HG02973 (cell line): ENCODE results near the gene EXOC4.
"Not testable (repeated sequence)": the region's sequence is repeated elsewhere in the genome, so short reads cannot be mapped to it uniquely, and the experiment has no call there.

Source experiments
- ATAC-seq: cut with Tn5 transposase; IDR thresholded peaks from one replicate; pipeline ENCODE4 v1.9.1; 2021; ENCODE audit warnings: moderate library complexity; ENCODE audit not compliant: unreplicated experiment

EXOC4 gene

DNA sequence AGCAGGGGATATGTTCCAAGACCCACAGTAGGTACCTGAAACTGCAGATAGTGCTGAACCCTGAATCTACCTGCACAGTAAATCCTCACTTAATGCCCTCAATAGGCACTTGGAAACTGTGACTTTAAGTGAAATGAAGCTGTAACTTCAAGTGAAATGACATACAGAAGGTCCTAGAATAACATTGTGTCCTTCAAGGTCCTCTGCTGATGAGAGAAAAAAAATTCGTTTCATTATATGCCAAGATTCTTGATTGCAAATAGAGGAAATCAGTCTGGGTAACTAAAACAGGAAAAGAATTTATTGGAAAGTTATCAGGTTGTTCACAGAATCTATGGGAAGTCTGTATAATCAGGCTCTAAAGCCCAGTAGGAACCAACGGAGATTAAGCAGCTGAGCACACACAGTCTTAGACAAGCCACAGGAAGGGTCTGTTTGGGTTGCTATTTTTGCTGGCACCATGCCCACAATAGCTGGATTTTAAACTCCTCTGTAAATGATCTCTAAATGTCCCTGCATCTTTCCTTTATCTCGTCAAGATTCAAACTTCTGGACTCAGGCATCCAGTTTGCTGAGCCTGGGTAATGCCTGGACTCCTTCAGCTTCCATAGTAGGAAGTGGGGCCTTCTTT lies 57.5 kb downstream of the EXOC4 start:
- no peak for ATAC-seq

DNA sequence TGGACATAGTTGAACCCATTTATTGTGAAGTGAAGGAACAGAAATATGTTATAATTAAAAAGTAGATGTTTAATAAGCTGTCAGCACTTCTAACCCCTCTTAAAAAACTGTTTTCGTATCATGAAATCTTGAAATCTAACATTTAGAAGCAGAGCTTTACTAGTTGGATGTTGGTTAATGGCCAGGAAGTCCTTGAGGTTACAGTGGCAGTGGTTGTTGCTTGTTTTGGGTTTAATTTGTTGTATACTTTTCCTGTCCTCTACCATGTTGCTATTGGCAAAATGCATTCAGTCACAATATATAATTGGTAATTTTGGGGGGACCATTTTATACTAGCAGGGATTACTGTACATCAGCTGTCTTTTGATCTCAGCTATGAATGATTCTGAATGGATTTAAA lies 60.7 kb downstream of the EXOC4 start:
- no peak for ATAC-seq

DNA sequence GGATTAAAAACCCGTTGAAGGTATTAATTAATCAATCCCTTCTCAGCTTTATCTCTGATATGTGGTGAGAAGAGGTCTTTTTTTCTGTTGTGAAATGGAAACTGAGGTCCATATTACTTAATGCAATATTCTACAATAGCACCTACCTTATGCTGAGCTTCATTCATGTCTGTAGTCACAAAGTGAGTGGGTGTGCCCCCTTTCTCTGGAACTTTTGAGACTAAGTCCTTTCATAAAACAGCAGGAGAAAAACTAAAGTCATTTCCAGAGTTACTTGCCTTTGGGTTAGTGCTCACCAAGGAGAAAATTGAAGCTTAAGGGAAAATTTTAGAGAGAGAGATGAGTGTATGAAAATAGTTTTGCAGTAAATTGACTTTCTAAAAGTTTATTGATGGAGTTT lies 61.2 kb downstream of the EXOC4 start:
- no peak for ATAC-seq

DNA sequence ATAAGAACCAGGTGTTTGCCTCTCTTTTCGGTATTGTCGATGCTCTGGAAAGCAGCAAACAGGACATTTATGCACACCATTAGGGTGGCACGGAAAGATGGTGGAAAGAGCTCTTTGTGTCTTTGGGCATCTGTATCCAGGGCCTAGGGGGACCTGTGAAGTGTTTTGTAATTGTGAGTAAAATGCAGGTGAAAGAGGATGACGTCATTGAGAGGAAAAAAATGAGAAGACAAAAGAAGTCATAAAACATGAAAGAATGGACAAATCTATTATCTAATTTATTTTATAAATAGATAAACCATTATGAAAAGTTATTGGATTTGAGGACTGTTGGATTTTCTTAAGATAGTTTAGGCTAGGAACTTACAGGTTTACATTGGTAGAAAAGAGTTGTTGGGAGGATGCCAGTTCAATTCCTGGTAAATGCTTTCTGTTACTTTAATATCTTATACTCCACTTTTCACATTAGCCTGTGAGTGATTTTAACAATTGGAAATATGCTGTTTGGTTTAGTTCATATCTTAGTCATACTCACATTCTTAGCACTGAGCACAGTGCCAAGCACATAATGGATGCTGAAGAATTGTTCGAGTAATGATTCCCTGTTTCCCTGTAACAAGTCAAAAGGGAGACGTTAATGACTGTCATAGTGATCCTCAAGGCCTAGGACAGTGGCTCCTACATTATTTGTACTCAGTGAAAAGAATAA lies 62.6 kb downstream of the EXOC4 start:
- no peak for ATAC-seq

DNA sequence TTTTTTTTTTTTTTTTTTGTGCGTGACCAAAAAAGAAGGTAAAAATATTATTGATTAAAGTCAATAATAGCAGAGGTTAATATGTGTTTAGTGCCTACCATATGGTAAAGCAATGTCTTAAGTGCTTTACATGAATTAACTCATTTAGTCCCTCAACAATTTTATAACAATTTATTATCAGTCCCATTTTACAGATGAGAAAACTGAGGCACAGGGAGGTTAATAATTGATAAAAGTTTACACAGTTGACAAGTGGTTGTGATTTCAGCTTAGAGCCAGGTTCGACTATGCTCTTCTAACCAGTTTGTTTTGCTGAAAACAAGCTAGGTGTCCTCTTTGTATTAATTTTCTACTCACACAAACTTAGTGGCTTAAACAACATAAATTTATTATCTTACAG lies 67.0 kb downstream of the EXOC4 start:
- no peak for ATAC-seq

DNA sequence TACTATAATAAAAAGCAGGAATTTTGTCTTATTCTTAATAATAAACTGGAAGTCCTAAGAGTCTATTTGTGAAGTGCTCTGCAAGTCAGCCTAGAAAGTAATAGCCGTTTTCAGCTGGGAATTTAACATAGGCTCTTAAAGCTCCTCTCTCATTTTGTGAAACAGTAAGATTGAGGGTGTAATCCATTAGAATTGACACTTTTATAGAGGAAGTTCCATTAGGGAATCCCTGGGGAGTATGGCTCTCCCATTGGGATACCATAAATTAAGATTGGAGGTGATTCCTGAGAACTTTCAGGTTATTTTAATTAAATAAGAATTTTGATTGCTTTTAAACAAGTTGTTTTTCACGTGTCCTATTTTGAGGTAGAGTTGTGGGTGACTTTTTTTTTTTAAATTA lies 68.0 kb downstream of the EXOC4 start:
- ATAC-seq = no peak

DNA sequence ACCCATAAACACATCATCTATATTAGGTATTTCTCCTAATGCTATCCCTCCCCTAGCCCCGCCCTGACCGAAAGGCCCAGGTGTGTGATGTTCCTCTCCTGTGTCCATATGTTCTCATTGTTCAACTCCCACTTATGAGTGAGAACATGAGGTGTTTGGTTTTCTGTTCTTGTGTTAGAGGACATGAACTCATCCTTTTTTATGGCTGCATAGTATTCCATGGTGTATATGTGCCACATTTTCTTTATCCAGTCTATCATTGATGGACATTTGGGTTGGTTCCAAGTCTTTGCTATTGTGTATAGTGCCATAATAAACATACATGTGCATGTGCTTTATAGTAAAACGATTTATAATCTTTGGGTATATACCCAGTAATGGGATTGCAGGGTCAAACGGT lies 68.5 kb downstream of the EXOC4 start:
- not testable (repeated sequence) for ATAC-seq

DNA sequence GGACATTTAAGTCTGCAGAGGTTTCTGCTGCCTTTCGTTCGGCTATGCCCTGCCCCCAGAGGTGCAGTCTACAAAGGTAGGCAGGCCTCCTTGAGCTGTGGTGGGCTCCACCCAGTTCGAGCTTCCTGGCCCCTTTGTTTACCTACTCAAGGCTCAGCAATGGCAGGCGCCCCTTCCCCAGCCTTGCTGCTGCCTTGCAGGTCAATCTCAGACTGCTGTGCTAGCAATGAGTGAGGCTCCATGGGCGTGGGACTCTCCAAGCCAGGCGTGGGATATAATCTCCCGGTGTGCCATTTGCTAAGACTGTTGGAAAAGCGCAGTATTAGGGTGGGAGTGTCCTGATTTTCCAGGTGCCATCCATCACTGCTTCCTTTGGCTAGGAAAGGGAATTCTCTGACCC lies 73.9 kb downstream of the EXOC4 start:
- ATAC-seq = not testable (repeated sequence)

DNA sequence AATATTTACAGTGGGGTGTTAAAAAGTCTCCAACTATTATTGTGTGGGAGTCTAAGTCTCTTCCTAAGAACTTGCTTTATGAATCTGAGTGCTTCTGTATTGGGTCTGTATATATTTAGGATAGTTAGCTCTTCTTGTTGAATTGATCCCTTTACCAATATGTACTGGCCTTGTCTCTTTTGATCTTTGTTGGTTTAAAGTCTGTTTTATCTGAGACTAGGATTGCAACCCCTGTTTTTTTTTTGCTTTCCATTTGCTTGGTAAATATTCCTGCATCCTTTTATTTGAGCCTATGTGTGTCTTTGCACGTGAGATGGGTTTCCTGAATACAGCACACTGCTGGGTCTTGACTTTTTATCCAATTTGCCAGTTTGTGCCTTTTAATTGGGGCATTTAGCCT lies 75.1 kb downstream of the EXOC4 start:
- not testable (repeated sequence) for ATAC-seq

DNA sequence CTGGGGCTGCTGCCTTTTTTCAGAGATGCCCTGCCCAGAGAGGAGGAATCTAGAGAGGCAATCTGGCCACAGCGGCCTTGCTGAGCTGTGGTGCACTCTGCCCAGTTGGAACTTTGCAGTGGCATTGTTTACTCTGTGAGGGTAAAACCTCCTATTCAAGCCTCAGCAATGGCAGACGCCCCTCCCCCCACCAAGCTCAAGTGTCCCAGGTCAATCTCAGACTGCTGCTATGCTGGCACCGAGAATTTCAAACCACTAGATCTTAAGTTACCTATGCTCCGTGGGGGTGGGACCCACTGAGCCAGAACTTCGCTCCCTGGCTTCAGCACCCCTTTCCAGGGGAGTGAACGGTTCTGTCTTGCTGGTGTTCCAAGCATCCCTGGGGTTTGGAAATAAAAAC lies 77.2 kb downstream of the EXOC4 start:
- ATAC-seq = no peak

DNA sequence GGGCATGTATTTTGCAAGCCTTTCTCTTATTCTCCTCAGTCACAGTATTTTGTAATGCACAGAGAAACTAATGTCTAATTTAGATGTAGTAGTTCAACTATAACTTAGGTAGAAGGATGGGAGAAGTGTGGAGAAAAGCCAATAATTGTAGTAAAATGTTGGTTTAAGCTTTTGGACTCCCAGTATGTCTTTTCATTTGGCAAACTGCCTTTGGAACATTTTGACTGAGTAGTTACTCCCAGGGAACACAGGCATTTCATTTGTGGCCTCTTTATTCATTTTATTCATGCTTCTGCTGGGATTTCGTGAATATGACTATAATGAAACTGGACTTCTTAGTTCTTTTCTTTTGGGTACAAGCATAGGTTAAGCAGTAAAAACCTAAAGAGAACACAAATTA lies 79.0 kb downstream of the EXOC4 start:
- no peak for ATAC-seq

DNA sequence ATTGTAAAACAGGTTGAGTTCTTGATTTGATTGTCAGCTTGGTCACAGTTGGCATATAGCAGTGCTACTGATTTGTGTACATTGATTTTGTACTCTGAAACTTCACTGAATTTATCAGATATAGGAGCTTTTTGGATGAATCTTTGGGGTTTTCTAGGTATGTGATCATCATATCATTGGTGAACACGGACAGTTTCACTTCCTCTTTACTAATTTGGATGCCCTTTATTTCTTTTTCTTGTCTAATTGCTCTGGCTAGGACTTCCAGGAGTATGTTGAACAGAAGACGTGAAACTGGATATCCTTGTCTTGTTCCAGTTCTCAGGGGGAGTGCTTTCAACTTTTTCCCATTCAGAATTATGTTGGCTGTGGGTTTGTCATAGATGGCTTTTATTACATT lies 86.9 kb downstream of the EXOC4 start:
- no peak for ATAC-seq

DNA sequence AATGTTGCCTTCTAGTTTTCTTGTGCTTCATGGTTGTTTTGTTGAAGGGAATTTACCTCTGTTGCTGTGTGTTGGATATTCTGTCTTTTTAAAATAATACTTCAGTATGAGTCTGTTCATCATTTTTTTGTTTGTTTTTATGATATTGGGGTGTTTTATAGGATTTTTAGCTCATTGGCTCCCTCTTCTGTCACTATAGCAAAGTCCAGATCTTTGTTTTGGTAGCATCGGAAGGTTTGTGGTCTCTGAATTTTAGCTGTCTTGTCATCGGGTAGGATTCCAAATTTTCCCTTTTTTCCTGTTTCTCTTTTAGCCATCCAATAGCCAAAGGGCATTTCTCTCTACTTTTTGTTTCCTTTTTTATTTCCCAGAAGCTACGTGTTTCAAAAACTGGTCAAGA lies 91.4 kb downstream of the EXOC4 start:
- ATAC-seq = no peak

DNA sequence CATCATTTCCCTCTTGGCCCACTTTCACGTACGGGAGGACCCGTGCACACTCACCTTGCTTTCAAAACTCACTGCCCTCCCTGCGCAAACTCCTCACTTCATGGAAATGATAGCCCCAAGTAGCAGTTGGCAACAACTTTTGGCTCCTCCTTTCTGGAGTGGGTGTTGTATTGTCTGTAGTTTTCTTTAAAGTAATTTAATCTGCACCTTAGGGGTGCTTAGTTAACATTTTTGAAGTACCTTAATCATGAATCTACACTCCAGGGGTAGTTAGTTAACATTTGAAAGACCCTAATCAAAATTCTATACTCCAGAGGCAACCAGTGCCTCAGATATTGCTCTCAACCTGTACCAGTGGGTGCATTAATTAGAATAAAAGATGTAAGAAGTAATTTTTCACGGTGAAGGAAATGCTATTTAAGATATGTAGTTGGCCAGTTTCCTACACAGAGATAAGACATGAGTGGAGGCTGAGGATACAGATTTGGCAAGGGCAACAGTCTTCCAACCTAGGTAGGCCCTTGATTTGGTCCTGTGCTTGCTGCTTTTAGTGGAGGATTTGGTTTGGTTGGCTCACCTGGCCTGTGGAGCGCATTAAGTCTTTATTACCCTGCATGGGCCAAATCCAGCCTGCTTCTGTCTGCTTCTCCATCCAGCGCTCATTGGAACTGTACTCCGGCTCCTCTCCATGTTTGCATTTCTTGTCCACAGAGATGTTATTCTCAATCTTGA lies 93.0 kb downstream of the EXOC4 start:
- no peak for ATAC-seq

DNA sequence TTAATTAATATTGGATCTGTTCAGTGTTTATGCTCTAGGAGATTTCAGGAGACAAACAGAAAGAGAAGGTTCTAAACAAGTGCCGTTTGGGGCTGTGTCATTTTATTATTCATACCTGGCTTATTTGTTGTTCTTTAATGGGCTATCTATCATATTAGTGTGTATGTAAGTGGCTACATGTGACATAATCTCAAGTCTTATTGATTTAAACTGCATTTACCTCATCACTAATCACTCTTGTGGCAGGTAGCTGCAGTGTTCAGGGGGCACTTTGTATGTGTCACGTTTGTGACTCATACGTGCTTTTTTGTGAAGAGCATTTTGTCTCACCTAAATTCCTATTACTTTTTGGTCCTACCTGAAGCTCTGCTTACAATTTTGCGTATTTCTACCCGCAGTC lies 95.4 kb downstream of the EXOC4 start:
- ATAC-seq = no peak

DNA sequence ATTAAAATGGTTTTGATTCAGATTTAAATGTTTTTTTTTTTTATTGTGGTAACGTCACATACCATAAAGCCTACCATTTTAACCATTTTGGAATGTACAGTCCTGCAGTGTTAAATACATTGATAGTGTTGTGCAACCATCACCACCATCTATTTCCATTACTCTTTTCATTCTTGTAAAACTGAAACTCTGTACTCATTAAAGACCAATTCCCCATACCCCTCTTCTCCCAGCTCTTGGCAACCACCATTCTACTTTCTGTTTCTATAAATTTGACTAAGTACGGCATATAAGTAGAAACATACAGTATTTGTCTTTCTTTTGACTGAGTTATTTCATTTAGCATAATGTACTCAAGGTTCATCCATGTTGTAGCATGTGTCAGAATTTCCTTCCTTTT lies 96.2 kb downstream of the EXOC4 start:
- ATAC-seq = no peak

DNA sequence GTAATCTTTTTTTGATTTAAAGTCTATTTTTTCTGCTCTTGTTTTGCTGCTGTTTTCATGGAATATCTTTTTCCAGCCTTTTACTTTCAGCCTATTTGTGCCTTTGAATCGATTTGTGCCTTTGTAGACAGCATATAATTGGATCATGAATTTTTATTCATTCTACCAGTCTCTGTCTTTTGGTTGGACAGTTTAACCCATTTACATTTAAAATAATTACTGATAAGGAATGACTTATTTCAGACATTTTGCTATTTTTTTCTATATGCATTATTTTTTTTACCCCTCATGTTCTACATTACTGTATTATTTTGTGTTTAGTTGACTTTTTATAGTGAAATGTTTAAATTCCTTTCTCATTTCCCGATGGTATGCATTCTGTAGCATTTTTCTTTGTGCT lies 99.6 kb downstream of the EXOC4 start:
- ATAC-seq = no peak

DNA sequence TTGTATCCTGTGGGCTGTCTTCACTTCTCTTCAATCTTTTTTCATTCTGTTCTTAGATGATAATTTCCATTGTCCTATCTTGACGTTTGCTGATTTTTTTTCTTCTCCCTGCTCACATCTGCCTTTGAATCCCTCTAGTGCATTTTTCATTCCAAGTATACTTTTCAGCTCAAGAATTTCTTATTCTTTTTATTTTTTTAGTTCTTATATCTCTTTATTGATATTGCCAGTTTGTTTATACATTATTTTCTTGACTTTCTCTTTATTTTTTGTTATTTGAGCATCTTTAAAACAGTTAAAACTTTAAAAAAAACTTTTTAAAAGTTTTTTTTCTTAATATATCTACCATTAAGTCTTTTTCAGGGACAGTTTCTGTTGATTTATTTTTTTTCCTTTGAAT lies 100.9 kb downstream of the EXOC4 start:
- ATAC-seq = no peak

DNA sequence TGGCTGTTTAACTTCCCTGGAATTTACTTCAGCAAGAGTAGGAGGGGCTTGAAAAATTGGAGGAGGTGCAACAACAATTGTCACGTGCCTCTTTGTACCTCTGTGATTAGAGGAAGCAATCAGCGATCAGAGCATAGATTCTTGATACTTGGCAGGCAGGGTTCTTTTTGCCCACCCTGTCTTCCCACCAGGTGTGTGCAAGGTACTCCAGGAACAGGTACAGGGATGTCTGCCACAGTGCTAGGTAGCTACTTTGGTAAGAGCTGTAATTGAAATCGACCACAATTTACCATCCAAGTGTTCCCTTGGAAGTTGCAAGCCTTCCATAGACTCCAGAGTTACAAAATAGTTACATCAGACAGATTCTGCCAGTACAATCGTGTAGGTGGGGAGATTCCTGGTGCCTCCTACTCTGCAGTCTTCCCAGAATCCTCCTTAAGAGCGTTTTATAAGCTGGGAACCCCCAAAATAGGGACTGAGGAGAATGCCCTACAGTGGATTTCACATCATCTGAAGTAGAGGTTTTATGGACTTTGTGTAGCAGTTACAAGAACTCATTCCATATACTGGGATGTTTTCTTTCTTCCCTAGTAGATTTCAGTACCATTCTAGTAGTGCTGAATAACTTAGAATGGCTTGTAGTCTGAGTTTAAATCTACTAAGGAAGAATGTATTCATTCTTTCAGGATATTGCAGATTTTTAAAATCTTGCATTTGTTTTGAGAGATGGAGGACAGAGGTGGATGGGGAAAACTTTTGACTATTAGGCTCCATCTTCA lies 101.9 kb downstream of the EXOC4 start:
- no peak for ATAC-seq

DNA sequence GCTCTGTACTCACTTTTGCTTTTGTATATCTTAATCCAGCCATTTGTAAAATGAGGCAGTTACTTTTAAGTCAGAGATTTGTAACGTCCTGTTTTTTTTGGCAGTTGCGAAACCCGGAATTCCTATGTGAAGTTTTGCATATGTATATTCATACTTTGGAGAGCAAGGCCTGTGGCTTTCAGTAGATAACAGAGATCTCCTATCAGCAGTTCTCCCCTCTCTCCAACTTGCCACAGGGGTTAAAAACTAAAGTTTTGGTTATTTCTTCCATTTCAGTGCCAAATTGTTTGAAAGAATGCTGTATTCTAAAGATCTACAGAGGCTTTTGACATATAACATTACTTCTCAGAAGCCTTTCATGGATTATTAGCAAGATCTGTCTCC lies 102.4 kb downstream of the EXOC4 start:
- no peak for ATAC-seq

DNA sequence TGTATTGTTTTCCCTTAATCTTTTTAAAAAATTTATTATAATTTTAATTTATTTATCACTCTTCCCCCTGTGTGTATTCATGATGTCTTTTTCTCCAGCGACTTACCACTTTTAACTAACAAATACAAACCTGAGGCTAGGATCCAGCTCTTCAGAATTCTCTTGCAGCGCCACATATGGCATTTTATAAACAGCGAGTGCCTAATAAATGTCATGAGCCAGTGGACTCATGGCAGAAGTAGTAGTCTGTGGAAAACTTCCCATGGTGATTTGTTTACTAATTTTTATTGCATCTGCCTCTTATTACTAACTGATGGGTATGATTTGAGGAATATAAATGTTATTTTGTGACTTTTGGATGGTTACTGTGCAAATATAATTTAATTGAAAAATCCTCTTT lies 102.9 kb downstream of the EXOC4 start:
- no peak for ATAC-seq

DNA sequence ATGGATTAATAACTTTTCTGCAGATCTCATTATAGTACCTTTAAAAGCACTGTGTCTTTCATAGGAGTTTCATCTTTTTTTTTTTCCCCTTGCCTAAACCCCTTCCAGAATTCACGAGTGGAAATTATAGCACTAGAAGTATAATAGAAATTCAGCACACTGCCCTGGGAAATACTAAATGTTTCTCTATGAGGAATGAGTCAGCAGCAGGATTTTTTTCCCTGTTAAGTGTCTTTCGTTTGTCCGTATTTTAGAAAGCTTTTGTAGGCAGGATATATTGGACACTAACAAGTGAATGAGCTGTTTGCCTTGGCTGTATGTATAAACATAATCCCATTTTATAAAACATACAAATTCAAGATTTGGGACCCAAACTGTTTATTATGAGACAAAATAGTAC lies 105.8 kb downstream of the EXOC4 start:
- no peak for ATAC-seq
